ENCODE measurements around the gene ZFC3H1. TPM values are rescaled to one million over a fixed set of nuclear protein-coding genes. Genes with fewer than 3 reads are reported as not detected.
"Not testable (repeated sequence)": the region's sequence is repeated elsewhere in the genome, so short reads cannot be mapped to it uniquely, and the experiment has no call there.

ZFC3H1 gene
- total RNA-seq, 3 donors from 2014 or later (not counting 1 experiment from before 2014, with no cell fraction given) = 158 to 164 (median 164) TPM

DNA sequence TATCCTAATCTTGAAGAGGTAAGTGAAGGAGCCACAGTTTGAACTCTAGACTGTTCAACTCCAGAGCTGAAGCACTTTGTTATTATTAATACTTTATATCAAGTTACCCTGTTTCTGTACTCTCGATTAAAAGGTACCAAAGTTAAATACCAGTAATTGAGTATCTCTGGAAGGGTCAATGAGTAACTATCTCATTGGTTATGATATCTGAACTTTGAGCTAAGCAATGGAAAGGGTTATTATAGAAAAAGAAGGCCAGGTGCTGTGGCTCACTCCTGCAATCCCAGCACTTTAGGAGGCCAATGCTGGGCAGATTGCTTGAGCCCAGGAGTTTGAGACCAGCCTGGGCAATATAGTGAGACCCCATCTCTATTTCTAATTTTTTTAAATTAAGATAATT lies 32.1 kb upstream of the ZFC3H1 start:
- Mint-ChIP-seq H3K27me3 (ENCODE audit: low read depth in 2 of 2) (no peaks in the 10 kb centered on the region), H3K27ac (no peak overlapping the region), H3K36me3 (peaks cover 16% of the 10 kb centered on the region), H3K9me3 (no peaks in the 10 kb centered on the region), H3K4me1 (peaks cover 0 to 7% of the 10 kb centered on the region in 2 donors), H3K4me3 (no peak overlapping the region)
- H3K36me3 ChIP-seq (ENCODE audit: control insufficient read depth, insufficient read depth, low read length) = peaks cover 38% of the 10 kb centered on the region
- H3K27ac ChIP-seq (ENCODE audit: low read length) = no peak overlapping the region
- H3K27me3 ChIP-seq (ENCODE audit: control insufficient read depth, insufficient read depth, low read length) = no peaks in the 10 kb centered on the region
- TF ChIP-seq, protein P1, sequence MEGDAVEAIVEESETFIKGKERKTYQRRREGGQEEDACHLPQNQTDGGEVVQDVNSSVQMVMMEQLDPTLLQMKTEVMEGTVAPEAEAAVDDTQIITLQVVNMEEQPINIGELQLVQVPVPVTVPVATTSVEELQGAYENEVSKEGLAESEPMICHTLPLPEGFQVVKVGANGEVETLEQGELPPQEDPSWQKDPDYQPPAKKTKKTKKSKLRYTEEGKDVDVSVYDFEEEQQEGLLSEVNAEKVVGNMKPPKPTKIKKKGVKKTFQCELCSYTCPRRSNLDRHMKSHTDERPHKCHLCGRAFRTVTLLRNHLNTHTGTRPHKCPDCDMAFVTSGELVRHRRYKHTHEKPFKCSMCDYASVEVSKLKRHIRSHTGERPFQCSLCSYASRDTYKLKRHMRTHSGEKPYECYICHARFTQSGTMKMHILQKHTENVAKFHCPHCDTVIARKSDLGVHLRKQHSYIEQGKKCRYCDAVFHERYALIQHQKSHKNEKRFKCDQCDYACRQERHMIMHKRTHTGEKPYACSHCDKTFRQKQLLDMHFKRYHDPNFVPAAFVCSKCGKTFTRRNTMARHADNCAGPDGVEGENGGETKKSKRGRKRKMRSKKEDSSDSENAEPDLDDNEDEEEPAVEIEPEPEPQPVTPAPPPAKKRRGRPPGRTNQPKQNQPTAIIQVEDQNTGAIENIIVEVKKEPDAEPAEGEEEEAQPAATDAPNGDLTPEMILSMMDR (IDR thresholded peaks at IDR 0.05) = no peak
- ATAC-seq = no peak
- no peak overlapping the region for H3K4me3 ChIP-seq (ENCODE audit: low read length)
- H3K4me1 ChIP-seq (ENCODE audit: control insufficient read depth, insufficient read depth, low read length) = peaks cover 2% of the 10 kb centered on the region
- DNase-seq = no peak
- intact Hi-C loops (cut with micrococcal nuclease) = no loop called here
- no peaks in the 10 kb centered on the region for H3K9me3 ChIP-seq (ENCODE audit: control insufficient read depth, insufficient read depth, low read length)
- WGBS (ENCODE audit: insufficient coverage) = 100% methylated on average over 1 of the region's 1 CpG

- H3K4me3 ChIP-seq (ENCODE audit: low read length) = no peak overlapping the region
- no peak for DNase-seq
- no peaks in the 10 kb centered on the region for H3K27me3 Mint-ChIP-seq (ENCODE audit: low read depth in 2 of 2)
- peaks cover 8% of the 10 kb centered on the region for H3K36me3 Mint-ChIP-seq
- no peak overlapping the region for H3K4me3 Mint-ChIP-seq
- H3K4me1 ChIP-seq (ENCODE audit: control insufficient read depth, insufficient read depth, low read length) = peaks cover 2% of the 10 kb centered on the region
- peaks cover 29% of the 10 kb centered on the region for H3K36me3 ChIP-seq (ENCODE audit: control insufficient read depth, insufficient read depth, low read length)
- intact Hi-C loops (cut with micrococcal nuclease) = no loop called here
- no peak for ATAC-seq
- H3K4me1 Mint-ChIP-seq = peaks cover 4 to 16% of the 10 kb centered on the region in 2 donors
- no peak overlapping the region for H3K27ac Mint-ChIP-seq
- H3K27ac ChIP-seq (ENCODE audit: low read length) = peak overlapping the region; percentile 67
- no peaks in the 10 kb centered on the region for H3K9me3 Mint-ChIP-seq
- 80% methylated on average over 1 of the region's 1 CpG for WGBS (ENCODE audit: insufficient coverage)
- TF ChIP-seq, protein P1 (IDR thresholded peaks at IDR 0.05) = no peak
- H3K9me3 ChIP-seq (ENCODE audit: control insufficient read depth, insufficient read depth, low read length) = no peaks in the 10 kb centered on the region
- no peaks in the 10 kb centered on the region for H3K27me3 ChIP-seq (ENCODE audit: control insufficient read depth, insufficient read depth, low read length)
These were observed 30.6 kb upstream of the ZFC3H1 start for GRCh38 chr12:71694099-71694820.

GRCh38 chr12:71693651-71694050 lies 30.0 kb upstream of the ZFC3H1 start:
- H3K27me3 Mint-ChIP-seq (ENCODE audit: low read depth in 2 of 2); intact Hi-C loops (cut with micrococcal nuclease); H3K27me3 ChIP-seq (ENCODE audit: control insufficient read depth, insufficient read depth, low read length); DNase-seq; H3K4me3 ChIP-seq (ENCODE audit: low read length); H3K27ac Mint-ChIP-seq; H3K36me3 Mint-ChIP-seq; H3K9me3 Mint-ChIP-seq; ATAC-seq; H3K9me3 ChIP-seq (ENCODE audit: control insufficient read depth, insufficient read depth, low read length); H3K4me3 Mint-ChIP-seq; H3K4me1 ChIP-seq (ENCODE audit: control insufficient read depth, insufficient read depth, low read length): not testable (repeated sequence)
- H3K27ac ChIP-seq (ENCODE audit: low read length) = peak overlapping the region; percentile 67
- WGBS (ENCODE audit: insufficient coverage) = 88% methylated on average over 4 of the region's 5 CpGs
- peaks cover 6 to 20% of the 10 kb centered on the region in 2 donors for H3K4me1 Mint-ChIP-seq
- H3K36me3 ChIP-seq (ENCODE audit: control insufficient read depth, insufficient read depth, low read length) = peaks cover 24% of the 10 kb centered on the region

DNA sequence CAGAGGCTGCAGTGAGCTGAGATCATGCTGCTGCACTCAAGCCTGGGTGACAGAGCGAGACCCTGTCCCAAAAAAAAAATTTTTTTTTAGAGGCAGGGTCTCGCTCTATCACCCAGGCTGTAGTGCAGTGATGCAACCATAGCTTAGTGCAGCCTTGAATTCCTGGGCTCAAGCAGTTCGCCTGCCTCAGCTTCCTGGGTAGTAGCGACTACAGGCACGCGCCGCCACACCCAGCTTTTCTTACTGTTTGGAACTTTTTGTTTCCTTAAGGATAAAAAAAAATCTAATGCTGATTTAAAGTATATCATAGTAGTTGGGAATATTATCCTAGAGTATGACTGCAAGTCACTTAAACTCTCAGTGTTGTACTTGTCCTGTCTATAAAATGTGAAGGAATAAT lies 29.5 kb upstream of the ZFC3H1 start:
- Mint-ChIP-seq H3K4me3 (no peak overlapping the region), H3K4me1 (peaks cover 8 to 22% of the 10 kb centered on the region in 2 donors), H3K27me3 (ENCODE audit: low read depth in 2 of 2) (no peaks in the 10 kb centered on the region), H3K9me3 (no peaks in the 10 kb centered on the region), H3K36me3 (peaks cover 4% of the 10 kb centered on the region), H3K27ac (no peak overlapping the region)
- ATAC-seq = no peak
- Histone ChIP-seq H3K27ac (ENCODE audit: low read length) (no peak overlapping the region), H3K4me3 (ENCODE audit: low read length) (no peak overlapping the region), H3K36me3 (ENCODE audit: control insufficient read depth, insufficient read depth, low read length) (peaks cover 18% of the 10 kb centered on the region), H3K4me1 (ENCODE audit: control insufficient read depth, insufficient read depth, low read length) (peaks cover 6% of the 10 kb centered on the region), H3K27me3 (ENCODE audit: control insufficient read depth, insufficient read depth, low read length) (no peaks in the 10 kb centered on the region), H3K9me3 (ENCODE audit: control insufficient read depth, insufficient read depth, low read length) (no peaks in the 10 kb centered on the region)
- TF ChIP-seq, protein P1 (IDR thresholded peaks at IDR 0.05) = no peak
- no peak for DNase-seq
- 98% methylated on average over 7 of the region's 7 CpGs for WGBS (ENCODE audit: insufficient coverage)
- intact Hi-C loops (cut with micrococcal nuclease) = no loop called here
